CD4-positive, alpha-beta T cell treated with Interleukin-12 subunit alpha and Interleukin-12 subunit beta, for 1 hour (primary cell): ENCODE results near the gene SPPL3.
"Not testable (repeated sequence)": the region's sequence is repeated elsewhere in the genome, so short reads cannot be mapped to it uniquely, and the experiment has no call there.

Experiments used
- DNase-seq: peaks from one replicate; pipeline ENCODE4 v3.0.0-alpha.2; 2020

The SPPL3 gene, protein sequence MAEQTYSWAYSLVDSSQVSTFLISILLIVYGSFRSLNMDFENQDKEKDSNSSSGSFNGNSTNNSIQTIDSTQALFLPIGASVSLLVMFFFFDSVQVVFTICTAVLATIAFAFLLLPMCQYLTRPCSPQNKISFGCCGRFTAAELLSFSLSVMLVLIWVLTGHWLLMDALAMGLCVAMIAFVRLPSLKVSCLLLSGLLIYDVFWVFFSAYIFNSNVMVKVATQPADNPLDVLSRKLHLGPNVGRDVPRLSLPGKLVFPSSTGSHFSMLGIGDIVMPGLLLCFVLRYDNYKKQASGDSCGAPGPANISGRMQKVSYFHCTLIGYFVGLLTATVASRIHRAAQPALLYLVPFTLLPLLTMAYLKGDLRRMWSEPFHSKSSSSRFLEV

DNA sequence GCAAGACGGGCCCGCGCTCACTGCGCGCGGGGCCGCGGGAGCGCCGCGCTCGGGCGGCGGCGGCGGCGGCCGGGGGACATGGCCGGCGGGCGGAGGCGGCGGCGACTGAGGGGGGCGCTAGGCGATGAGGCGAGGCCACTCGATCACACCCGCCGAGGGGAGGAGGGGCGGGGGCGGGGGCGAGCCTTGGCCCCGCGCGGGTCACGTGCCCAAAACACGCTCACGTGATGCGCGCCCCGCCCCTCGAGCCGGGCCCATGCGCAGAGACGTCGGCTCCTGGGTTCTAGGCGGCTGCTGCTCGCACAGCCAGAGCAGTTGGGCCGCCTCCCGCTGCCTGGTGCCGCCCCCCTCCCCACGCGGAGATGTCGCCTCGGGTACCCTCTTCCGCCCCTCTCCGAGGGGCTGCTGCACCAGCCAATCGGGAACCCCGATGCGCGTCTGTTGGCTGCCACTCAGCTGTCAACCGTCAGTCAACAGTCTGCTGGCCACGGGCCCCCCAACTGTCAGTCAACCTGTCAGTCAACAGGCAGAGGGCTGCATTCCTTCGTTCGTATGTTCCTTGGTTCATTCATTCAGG lies at the start of gene SPPL3:
SPPL3 (minus strand) TSS at position 162 of the 577 bp plus-strand sequence. CDS start 491 bp downstream, outside the sequence.
- DNase-seq, result peak; percentile 92

DNA sequence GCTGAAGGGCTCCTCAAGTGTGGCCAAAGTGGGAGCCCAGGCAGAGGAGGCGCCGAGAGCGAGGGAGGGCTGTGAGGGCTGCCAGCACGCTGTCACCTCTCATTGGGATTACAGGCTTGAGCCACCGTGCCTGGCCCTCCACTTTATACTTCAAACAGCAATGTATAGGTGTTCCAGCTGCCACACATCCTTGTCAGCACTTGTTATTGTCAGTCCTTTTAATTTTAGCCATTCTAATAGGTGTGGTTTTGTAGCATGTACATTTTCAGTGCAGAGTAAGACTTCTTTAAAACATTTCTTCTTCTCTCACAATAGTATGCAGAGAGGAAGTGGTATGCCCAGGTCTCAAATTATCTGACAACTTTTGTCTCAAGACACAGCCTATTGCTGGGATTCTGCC lies 46.6 kb upstream of the SPPL3 start:
- no peak for DNase-seq

DNA sequence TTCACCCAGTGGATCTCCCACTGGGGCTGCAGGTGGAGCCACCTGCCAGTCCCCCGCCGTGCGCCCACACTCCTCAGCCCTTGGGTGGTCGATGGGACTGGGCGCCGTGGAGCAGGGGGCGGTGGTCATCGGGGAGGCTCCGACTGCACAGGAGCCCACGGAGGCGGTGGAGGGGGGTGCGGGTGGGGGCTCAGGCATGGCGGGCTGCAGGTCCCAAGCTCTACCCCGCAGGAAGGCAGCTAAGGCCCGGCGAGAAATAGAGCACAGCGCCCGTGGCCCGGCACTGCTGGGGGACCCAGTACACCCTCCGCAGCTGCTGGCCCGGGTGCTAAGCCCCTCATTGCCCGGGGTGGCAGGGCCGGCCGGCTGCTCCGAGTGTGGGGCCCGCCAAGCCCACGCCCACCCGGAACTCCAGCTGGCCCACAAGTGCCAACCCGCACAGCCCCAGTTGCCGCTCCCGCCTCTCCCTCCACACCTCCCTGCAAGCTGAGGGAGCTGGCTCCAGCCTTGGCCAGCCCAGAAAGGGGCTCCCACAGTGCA lies 46.2 kb upstream of the SPPL3 start:
- not testable (repeated sequence) for DNase-seq

DNA sequence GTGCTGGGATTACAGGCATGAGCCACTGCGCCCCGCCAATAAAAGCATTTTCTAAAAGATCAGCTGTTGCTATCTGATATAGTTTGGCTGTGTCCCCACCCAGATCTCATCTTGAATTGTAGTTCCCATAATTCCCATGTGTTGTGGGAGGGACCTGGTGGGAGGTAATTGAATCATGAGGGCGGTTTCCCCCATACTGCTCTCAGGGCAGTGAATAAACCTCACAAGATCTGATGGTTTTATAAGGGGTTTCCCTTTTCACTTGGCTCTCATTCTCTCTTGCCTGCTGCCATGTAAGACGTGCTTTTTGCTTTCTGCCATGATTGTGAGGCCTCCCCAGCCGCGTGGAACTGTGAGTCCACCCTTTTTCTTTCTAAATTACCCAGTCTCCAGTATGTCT lies 41.4 kb upstream of the SPPL3 start:
- DNase-seq, result not testable (repeated sequence)

DNA sequence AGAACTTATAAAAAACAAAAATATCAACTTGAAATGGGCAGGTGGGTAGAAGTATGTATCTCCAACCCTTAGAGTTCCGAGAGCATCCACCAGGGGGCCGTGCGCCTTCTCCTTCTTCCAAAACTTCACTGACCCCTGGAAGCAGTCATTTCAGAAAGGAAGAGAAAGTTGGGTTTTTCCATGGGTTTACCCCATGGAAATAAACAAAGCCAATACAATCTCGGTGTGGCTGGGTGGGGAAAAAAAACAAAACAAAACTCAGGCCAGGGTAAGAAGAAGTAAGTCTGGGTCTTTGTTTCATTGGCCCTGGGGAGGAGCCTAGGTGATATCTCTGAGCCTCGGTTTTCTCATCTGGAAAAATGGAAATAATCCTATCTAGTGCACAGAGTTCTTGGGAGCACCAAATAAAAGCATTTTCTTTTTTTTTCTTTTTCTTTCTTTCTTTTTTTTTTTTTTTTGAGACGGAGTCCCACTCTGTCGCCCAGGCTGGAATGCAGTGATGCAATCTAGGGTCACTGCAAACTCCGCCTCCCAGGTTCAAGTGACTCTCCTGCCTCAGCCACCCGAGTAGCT lies 40.6 kb upstream of the SPPL3 start:
- DNase-seq, result peak; percentile 63

DNA sequence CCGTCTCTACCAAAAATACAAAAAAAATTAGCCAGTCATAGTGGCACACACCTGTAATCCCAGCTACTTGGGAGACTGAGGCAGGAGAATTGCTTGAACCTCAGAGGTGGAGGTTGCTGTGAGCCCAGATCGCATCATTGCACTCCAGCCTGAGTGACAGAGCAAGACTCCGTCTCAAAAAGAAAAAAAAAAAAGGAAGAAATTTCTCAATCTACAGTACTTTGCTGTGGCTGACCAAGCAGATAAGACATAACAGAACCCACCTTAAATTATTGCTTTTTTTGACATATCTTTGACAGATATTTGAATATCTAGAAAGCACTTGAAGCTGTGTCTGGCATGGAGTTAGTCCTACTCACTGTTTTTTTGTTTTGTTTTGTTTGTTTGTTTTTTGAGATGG lies 39.3 kb upstream of the SPPL3 start:
- no peak for DNase-seq

DNA sequence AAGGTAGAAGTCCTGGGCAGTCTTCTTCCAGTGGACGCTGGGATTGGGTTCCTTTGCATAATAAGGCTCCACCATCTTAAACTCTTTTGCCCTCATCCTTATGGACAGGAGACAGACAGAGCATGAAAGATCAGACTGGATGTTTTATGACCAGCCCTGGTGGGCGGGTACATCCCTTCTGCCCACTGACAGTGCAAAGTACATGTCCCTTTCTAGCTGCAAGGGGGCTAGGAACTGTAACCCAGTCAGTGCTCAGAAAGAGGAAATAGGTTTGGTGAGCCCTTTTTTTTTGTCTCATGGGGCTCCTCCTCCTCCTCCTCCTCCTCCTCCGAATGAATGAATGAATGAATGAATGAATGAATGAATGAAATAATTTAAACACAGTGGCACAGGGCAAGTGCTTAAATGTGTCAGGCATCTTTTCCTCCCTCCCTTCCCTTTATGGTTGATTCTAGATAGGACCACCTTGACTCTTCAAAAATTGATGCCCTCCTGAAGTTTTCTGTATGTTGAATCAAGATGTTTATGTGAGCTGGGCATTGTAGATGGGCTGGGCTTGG lies 37.8 kb upstream of the SPPL3 start:
- DNase-seq, result no peak

DNA sequence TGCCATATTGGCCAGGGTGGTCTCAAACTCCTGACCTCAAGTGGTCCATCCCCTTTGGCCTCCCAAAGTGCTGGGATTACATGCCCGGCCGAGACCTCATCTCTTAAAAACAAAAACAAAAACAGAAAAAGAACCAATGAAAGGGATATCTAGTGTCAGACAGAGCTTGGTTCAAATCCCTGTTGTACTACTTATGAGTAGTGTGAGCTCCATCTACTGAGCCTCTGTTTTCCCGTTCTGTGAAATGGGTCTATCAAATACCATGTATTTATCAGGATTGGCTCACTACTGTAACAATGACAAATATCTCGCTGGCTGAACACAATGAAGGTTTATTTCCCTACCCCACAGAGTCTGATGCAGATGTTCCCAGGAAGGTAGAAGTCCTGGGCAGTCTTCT lies 37.3 kb upstream of the SPPL3 start:
- DNase-seq, result no peak

DNA sequence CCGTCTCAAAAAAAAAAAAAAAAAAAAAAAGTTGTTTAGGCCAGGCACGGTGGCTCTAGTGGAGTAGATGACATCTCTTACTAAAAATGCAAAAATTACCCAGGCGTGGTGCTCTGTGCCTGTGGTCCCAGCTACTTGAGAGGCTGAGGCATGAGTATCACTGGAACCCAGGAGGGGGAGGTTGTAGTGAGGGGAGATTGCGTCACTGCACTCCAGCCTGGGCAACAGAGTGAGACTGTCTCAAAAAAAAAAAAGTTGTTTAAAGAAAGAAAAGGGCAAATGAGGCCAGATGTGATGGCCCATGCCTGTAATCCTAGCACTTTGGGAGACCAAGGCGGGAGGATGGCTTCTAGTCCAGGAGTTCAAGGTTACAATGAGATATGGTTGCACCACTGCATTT lies 36.6 kb upstream of the SPPL3 start:
- no peak for DNase-seq

DNA sequence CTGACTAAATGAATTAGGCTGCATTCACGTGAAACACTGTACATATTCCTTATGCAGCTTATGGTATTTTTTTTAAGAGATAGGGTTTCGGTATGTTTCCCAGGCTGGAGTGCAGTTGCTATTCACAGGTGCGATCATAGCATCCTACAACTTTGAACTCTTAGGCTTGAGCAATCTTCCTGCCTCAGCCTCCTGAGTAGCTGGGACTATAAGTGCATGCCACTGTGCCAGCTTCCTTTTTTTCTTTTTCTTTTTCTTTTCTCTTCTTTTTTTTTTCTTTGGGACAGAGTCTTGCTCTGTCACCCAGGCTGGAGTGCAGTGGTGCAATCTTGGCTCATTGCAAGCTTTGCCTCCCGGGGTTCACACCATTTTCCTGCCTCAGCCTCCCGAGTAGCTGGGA lies 35.8 kb upstream of the SPPL3 start:
- DNase-seq, result no peak

DNA sequence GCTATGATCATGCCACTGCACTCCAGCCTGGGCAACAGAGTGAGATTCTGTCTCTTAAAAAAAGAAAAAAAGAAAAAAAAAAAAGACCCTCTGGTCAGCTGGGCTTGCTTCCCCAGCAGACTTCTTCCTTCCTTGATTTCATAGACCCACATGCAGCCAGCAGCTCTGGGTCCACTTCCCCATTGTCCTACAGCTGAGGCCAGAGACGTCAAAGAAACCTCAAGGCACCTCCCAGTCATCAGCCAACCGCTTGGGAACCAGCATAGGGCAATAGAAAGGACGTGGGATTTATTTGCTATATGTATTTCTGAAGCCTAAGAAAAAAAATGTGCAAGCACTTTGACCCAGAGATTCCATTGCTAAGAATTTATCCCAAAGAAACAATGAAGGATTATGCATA lies 35.4 kb upstream of the SPPL3 start:
- DNase-seq, result no peak

DNA sequence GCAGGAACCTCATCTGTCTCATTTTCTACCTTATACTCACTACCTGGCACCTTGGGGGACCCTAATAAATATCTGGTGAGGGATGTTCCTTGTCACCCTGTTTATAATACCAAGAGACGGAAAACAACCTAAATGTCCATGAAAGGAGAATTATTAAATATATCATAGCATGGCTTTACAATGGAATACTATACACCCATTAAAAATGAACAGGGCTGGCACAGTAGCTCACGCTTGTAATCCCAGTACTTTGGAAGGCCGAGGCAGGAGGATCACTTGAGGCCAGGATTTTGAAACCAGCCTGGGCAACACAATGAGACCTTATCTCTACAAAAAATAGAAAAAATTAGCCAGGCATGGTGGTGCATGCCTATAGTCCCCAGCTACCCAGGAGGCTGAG lies 34.3 kb upstream of the SPPL3 start:
- DNase-seq, result no peak

DNA sequence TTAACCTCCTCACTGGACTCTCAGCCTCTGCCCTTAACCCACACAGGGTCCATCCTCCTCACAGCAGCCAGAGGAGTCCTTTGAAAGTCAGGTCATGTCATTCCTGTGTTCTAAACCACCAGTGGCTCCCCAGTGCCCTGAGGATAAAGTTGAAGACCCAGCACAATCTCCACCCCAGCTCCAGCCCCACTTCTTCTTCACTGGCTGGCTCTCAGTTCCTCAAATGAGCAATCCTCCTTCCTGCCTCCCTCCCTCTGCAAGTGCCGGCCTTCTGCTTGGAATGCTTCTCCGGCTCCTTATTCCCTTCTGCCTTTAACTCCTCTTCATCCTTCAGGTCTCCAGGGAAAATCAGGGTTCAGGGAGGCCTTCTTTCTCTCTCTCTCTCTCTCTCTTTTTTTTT lies 32.0 kb upstream of the SPPL3 start:
- no peak for DNase-seq

DNA sequence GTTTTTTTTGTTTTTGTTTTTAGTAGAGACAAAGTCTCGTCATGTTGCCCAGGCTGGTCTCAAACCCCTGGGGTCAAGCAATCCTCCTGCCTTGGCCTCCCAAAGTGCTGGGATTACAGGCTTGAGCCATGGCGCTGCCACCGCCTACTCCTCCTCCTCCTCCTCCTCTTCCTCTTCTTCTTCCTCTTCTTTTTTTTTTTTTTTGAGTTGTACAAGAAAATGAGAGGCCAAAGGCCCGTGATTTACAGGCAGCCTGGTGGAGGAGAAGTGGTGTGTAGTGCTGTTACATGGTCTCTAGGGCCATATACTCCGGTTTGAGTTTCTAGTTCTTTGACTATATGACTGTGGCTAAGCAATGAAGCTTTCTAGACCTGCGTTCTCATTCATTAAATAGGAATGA lies 29.6 kb upstream of the SPPL3 start:
- no peak for DNase-seq

DNA sequence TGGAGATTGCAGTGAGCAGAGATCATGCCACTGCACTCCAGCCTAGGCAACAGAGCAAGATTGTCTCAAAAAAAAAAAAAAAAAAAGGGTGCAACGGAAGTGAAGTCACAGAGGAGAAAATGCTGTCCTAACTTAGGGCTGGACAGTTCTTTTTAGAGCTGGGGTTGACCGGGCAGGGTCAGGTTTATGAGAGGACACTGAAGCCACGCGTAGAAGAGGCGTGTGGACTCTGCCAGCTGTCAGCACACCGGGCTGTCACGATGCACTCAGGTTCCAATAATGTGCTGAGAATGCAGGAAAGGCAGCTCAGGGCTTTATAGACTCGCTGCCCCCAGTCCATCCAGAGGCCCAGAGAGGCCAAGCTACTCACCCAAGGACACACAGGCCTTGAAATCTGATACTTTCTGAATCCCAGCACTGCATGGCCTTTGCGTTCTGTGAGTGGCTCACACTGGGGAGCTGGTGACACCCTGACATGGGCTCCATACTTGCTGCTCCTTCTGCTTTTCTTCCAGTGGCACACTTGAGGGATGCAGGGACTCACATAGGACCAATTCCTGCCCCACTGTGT lies 28.9 kb upstream of the SPPL3 start:
- no peak for DNase-seq

DNA sequence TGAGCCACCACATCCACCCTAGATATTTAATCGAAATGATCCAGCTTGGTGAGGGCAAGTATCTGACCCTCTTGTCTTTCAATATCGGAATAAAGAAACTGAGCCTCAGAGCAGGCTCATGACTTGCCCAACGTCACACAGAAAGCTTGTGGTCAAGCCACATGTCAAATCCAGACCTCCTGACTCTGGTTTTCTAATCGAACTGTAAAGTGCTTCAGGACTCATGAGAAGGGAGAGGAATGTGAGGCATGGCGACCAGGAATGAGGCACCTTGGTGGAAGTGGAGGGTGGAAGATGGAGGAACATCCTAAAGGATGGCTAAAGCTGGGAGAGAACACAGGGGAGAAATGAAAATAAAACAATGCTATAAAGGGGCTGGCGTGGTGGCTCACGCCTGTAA lies 27.9 kb upstream of the SPPL3 start:
- no peak for DNase-seq

DNA sequence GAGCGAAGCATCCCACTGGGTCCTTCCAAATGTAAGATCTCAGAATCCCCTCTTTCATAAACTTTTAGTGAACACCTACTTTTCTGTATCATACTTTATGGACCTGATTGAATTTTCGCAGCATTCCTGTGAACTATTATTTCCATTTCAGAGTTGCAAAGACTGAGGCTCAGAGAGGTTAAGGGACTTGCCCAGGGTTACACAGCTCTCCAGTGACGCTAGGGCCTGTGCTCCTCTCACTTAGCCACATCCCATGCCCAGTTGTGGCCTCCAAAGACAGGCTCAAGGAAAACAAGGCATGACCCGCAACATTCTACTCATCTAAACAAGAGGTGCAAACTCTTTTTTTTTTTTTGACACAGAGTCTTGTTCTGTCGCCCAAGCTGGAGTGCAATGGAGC lies 25.9 kb upstream of the SPPL3 start:
- no peak for DNase-seq

DNA sequence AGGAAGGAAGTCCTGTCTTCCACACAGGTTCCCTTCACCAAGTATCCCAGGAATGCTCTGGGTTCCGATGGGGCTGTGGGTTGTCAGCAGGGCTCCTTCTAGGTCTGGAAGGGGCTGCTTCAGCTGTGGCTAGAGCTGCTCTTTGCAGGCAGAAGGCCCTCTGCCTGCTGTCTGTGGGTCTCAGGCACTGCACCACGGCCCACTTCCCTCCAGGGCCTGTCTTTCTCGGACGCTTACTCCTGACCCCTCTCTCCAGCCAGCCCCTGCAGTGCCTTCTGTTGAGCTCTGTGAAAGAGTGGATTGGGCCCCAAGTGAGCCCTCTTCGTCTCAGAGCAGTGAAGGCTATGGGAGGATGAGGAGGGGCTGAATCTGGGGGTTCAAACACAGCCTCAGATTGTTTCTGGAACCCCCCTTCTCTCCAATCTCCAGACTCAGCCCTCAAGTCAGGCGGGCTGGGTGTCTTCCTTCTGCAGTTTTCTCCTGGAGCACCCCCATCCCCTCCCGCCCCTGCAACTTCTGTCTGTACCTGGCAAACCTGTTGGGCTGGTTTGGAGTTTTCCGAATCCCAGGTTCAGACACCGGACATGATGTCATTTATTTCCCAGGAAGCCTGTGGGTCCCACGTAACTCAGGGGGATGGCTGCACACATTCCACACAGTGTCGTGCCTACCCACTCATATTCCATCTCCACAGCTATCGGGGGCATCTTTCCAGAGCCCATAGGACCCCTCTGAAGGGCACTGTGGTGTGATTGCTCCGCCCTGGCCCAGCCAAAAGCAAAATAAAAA lies 24.9 kb upstream of the SPPL3 start:
- no peak for DNase-seq

DNA sequence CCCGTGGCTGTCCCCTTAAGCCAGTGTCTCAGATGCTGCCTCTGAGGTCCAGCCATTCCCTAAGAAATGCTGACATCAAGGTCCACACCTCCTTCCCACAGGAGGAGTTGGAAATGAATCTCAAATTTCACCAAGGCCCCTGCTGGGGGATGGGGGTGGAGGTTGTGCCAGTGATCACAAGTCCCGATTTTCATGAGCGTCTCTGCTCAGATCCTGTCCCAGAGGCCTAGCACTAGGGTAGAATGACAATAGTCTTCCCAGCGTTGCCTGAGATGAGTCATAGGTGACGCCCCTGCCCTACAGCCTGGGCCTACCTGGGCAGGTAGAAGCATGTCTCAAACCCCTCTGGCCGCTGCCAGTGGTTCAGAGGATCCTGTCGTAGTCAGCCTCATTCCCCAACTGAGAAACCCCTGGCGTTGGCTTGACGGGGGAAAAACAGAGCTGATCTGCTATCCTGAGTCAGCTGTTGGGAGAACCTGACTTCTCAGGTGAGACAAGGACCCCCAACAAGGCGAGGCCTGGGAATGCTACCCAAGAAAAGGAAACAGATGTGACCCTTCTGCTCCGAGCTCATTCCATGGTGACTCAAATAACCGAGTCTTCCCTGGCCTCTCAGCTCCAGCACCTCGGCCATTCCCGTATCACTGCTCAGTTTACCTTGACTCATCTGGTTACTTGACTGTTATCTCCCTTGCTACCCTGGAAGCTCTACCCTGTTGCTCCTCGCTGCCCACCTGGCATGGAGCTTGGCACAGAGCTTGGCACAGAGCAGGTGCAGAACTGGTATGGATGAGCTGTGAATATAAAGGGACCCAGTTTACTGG lies 21.8 kb upstream of the SPPL3 start:
- no peak for DNase-seq

DNA sequence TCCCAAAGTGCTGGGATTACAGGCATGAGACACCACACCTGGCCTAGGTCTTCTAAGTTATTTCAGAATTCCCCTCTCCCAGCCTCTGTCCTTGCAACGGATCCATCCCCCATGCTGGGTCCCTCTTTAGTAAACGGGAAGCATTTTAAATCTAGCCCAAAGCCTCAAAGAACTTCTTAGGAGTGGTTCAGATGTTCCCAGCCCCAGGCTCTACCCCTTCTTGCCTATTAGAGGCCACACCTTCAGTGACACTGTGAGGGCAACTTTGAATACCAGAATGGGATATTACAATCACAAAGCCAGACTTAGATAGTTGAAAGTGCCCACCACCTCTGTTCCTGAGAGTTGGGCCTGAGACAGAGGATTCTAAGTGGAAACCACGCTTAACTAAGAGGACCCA lies 18.1 kb upstream of the SPPL3 start:
- no peak for DNase-seq

DNA sequence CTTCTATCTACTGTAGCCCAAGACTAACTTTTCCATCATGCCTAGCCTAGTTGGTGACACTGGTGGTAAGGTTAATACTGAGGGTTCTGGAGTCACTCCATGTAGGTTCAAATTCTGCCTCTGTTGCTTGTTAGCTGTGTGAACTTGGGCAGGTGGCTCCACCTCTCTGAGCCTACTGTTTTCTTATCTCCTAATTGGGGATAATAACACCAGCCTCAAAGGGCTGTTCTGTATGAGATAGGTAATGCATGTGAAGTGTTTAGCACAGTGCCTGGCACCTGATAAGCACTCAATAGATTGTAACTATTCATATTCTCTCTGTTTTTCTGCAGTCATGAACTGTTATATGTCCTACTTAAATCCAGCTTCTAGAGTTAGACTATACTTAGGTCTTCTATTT lies 17.5 kb upstream of the SPPL3 start:
- DNase-seq, result no peak

DNA sequence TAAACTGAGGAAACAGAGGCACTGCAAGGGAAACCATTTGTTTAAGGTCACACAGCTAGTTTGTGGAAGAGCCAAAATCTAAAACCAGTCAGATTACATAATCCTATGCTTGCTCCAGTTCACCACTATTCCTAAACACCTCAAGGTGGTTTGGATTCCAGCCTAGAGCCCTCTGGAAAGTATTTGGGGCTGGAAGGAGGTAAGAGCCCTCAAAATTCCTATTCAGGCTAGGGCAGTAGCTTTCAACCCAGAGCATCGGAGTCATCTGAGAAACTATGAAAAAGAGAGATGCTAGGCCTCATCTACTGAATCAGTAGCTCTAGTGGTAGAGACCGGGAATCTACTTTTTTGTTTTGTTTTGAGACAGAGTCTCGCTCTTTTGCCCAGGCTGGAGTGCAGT lies 16.0 kb upstream of the SPPL3 start:
- DNase-seq, result no peak
